KMS-11 (cell line): Measurements from ENCODE around the gene KBTBD4.
"Not testable (repeated sequence)": the region's sequence is repeated elsewhere in the genome, so short reads cannot be mapped to it uniquely, and the experiment has no call there.

Experiments
- H2AFZ ChIP-seq: fragments of 200-600 bp; sonication (generic); 2 replicates; pipeline ENCODE4 v1.6.1; 2016; ENCODE audit warnings: antibody characterized with exemption, mixed run types, low read depth
- H3K27ac ChIP-seq: fragments of 200-600 bp; sonication (generic); 2 replicates; pipeline ENCODE4 v1.6.1; 2016; ENCODE audit warnings: mild to moderate bottlenecking, mixed run types
- H3K27me3 ChIP-seq: fragments of 200-600 bp; sonication (generic); 2 replicates; pipeline ENCODE4 v1.6.1; 2017; ENCODE audit warnings: mild to moderate bottlenecking, low read depth, mixed run types, moderate library complexity; ENCODE audit not compliant: insufficient read depth
- H3K36me3 ChIP-seq: fragments of 200-600 bp; sonication (generic); 2 replicates; pipeline ENCODE4 v1.6.1; 2017; ENCODE audit warnings: mild to moderate bottlenecking, mixed run types; ENCODE audit not compliant: insufficient read depth
- H3K4me1 ChIP-seq: fragments of 200-600 bp; sonication (generic); 2 replicates; pipeline ENCODE4 v1.6.1; 2016; ENCODE audit warnings: mild to moderate bottlenecking, low read depth, mixed run types; ENCODE audit not compliant: poor library complexity, severe bottlenecking
- H3K4me2 ChIP-seq: fragments of 200-600 bp; sonication (generic); 2 replicates; pipeline ENCODE4 v1.7.0; 2016; ENCODE audit warnings: mild to moderate bottlenecking, mixed run types
- H3K4me3 ChIP-seq: fragments of 200-600 bp; sonication (generic); IDR thresholded peaks from 2 replicates; pipeline ENCODE4 v1.6.1; 2017; ENCODE audit warnings: low read depth, low read length, mixed read lengths; ENCODE audit not compliant: insufficient read depth
- H3K79me2 ChIP-seq: fragments of 200-600 bp; sonication (generic); 2 replicates; pipeline ENCODE4 v1.6.1; 2016; ENCODE audit warnings: low read depth, mixed run types; ENCODE audit not compliant: insufficient read depth
- H3K9ac ChIP-seq: fragments of 200-600 bp; sonication (generic); 2 replicates; pipeline ENCODE4 v1.6.1; 2016; ENCODE audit warnings: mild to moderate bottlenecking, mixed run types
- H4K20me1 ChIP-seq: fragments of 200-600 bp; sonication (generic); 2 replicates; pipeline ENCODE4 v1.6.1; 2016; ENCODE audit warnings: mild to moderate bottlenecking, mixed run types; ENCODE audit not compliant: insufficient read depth
- TF ChIP-seq, protein P1 (sequence below): fragments of 200-600 bp; sonication (generic); conservative IDR thresholded peaks from 2 replicates; pipeline ENCODE4 v1.6.1; 2017; ENCODE audit warnings: low read depth, mild to moderate bottlenecking, antibody characterized with exemption, low read length, moderate library complexity, mixed read lengths

KBTBD4 gene

DNA sequence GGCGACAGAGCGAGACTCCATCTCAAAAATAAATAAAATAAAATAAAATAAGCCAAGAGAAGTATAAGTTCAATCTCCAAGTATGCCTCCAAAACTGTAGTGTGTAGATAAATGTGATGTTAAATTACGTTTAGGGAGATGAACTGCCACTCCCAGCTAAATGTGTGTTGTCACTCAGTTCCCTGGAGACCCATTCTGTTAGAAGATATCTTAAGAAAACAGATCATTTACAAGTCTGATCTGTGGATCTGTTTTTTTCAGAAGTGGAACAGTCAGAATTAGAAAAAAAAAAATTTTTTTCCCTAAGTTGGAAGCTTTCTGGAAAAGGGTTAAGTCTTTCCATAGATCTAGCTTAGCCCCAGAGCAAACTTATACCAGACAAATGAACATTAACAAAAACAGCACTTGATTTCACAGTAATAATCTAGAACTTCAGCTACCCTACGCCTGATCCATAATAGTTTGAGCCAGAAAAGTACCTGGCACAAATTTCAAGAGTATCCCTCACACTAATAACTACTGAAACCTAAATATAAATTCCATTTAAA is 44.0 kb downstream of the KBTBD4 start:
- TF ChIP-seq, protein P1, sequence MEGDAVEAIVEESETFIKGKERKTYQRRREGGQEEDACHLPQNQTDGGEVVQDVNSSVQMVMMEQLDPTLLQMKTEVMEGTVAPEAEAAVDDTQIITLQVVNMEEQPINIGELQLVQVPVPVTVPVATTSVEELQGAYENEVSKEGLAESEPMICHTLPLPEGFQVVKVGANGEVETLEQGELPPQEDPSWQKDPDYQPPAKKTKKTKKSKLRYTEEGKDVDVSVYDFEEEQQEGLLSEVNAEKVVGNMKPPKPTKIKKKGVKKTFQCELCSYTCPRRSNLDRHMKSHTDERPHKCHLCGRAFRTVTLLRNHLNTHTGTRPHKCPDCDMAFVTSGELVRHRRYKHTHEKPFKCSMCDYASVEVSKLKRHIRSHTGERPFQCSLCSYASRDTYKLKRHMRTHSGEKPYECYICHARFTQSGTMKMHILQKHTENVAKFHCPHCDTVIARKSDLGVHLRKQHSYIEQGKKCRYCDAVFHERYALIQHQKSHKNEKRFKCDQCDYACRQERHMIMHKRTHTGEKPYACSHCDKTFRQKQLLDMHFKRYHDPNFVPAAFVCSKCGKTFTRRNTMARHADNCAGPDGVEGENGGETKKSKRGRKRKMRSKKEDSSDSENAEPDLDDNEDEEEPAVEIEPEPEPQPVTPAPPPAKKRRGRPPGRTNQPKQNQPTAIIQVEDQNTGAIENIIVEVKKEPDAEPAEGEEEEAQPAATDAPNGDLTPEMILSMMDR, result no peak
- H2AFZ ChIP-seq, result no peak overlapping the region
- peaks cover 100% of the 10 kb centered on the region for H3K79me2 ChIP-seq
- no peak overlapping the region for H3K9ac ChIP-seq
- H3K4me2 ChIP-seq, result no peak overlapping the region
- no peak overlapping the region for H3K27ac ChIP-seq
- H4K20me1 ChIP-seq, result peaks cover 40% of the 10 kb centered on the region
- H3K36me3 ChIP-seq, result 0 out of 2 replicates have a peak, but pooled peaks cover 6% of the 10 kb centered on the region
- H3K4me3 ChIP-seq, result no peak overlapping the region
- no peaks in the 10 kb centered on the region for H3K27me3 ChIP-seq
- H3K4me1 ChIP-seq, result peaks cover 57% of the 10 kb centered on the region

DNA sequence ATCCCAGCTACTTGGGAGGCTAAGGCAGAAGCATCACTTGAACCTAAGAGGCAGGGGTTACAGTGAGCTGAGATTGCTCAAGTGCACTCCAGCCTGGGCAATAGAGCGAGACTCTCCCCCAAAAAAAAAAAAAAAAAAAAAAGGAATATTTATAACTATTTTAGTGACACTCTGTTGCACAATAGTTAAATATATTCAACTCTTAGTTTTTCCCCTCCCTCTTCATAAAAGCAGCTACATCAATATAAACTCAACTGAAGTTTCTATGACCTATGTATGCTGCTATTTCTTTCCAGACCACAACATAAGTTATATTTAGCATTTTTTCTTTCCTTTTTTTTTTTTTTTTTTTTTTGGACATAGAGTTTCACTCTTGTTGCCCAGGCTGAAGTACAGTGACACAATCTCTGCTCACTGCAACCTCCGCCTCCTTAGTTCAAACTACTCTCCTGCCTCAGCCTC is 45.0 kb downstream of the KBTBD4 start:
- H3K27me3 ChIP-seq, result no peaks in the 10 kb centered on the region
- H3K27ac ChIP-seq, result no peak overlapping the region
- peaks cover 100% of the 10 kb centered on the region for H3K79me2 ChIP-seq

DNA sequence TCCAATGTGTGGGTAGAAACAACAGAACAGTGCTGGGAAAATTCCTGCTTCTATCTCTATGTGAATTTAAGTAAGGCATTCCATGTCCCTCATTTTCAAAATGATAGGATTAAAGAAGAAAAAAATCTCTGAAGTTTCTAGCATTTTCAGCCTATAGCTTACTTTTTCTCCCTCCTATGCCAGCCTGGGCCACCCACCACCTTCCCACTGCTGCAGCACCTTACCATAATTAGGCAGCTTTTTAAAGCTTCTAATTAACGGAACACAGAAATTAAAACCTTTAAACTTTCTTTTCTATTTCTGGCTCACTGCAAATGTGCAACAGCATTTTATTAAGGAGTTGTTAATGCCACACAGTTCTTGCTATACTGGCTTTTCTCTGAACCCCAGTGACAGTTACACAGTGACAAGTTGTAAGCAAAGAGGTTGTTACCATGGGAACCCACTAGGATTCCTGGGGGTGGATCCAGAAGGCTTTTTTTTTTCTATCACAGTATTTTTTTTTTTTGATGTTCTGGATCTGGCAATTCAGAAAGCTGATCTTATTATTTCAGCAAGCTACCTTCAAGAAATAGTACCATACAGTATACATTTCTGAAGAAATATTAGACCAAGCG is 46.1 kb downstream of the KBTBD4 start:
- TF ChIP-seq, protein P1, result no peak
- no peak overlapping the region for H2AFZ ChIP-seq
- H3K9ac ChIP-seq, result no peak overlapping the region
- H3K4me3 ChIP-seq, result no peak overlapping the region
- H4K20me1 ChIP-seq, result peaks cover 24% of the 10 kb centered on the region
- no peak overlapping the region for H3K4me2 ChIP-seq
- peaks cover 100% of the 10 kb centered on the region for H3K79me2 ChIP-seq
- H3K27ac ChIP-seq, result no peak overlapping the region
- peaks cover 73% of the 10 kb centered on the region for H3K4me1 ChIP-seq
- 0 out of 2 replicates have a peak, but pooled peaks cover 6% of the 10 kb centered on the region for H3K36me3 ChIP-seq
- no peaks in the 10 kb centered on the region for H3K27me3 ChIP-seq

More for the DNA sequence above, 45.0 kb downstream of the KBTBD4 start:
- Histone ChIP-seq H2AFZ (no peak overlapping the region), H3K4me2 (no peak overlapping the region), H3K9ac (no peak overlapping the region), H3K36me3 (0 out of 2 replicates have a peak, but pooled peaks cover 6% of the 10 kb centered on the region), H3K4me3 (no peak overlapping the region), H3K4me1 (peaks cover 63% of the 10 kb centered on the region), H4K20me1 (peaks cover 32% of the 10 kb centered on the region)
- TF ChIP-seq, protein P1, result no peak

DNA sequence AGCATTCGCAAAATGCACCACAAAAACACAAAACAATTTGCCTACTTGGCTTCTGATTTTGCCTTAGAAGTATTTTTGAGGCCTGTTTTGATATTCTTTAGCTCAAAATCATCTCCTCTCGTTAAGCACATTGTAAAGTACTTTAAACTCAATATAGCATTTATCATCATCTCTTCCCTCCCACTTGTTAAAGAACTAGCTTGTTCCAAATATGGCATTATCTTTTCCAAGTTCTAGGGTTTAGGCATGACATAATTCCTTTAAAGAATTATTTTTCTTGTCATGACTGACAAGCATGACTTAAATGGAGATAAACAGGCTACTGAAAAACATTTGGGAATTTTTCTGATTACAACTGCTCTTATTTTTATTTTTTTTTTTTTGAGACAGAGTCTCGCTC is 47.1 kb downstream of the KBTBD4 start:
- peaks cover 100% of the 10 kb centered on the region for H3K79me2 ChIP-seq
- TF ChIP-seq, protein P1, result no peak
- no peak overlapping the region for H3K4me3 ChIP-seq
- H3K27ac ChIP-seq, result no peak overlapping the region
- peaks cover 20% of the 10 kb centered on the region for H4K20me1 ChIP-seq
- no peak overlapping the region for H3K4me2 ChIP-seq
- peaks cover 83% of the 10 kb centered on the region for H3K4me1 ChIP-seq
- no peak overlapping the region for H2AFZ ChIP-seq
- 0 out of 2 replicates have a peak, but pooled peaks cover 6% of the 10 kb centered on the region for H3K36me3 ChIP-seq
- no peak overlapping the region for H3K9ac ChIP-seq
- no peaks in the 10 kb centered on the region for H3K27me3 ChIP-seq

DNA sequence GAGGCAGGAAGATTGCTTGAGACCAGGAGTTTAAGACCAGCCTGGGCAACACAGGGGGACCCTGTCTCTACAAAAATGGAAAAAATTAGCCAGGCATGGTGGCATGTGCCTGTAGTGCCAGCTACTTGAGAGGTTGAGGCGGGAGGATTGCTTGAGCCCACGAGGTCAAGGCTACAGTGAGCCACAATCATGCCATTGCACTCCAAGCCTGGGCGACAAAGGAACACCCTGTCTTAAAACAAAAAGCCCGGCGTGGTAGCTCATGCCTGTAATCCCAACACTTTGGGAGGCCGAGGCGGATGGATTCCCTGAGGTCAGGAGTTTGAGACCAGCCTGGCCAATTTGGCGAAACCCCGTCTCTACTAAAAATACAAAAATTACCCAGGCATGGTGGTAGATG is 48.0 kb downstream of the KBTBD4 start:
- H3K27ac ChIP-seq, H3K4me3 ChIP-seq, H3K27me3 ChIP-seq, H2AFZ ChIP-seq, H3K36me3 ChIP-seq, H3K4me2 ChIP-seq, H3K9ac ChIP-seq: not testable (repeated sequence)
- peaks cover 85% of the 10 kb centered on the region for H3K4me1 ChIP-seq
- H3K79me2 ChIP-seq, result peaks cover 100% of the 10 kb centered on the region
- H4K20me1 ChIP-seq, result peaks cover 17% of the 10 kb centered on the region
